NCI-H510A treated with DMSO at 0.1 percent for 48 hours (cell line): ENCODE data around the gene HSFY1.
"Not testable (repeated sequence)": the region's sequence is repeated elsewhere in the genome, so short reads cannot be mapped to it uniquely, and the experiment has no call there.

ENCODE experiments used
- DNase-seq: peaks from one replicate; lab custom pipeline; 2025; lab: John Stamatoyannopoulos, UW

Gene HSFY1

GRCh38 chrY:18546420-18546819 is at the start of gene HSFY1:
Gene HSFY1, plus strand, starts transcription at chrY:18546720. Its CDS starts 68 bp downstream, at chrY:18546788.
- not testable (repeated sequence) for DNase-seq

GRCh38 chrY:18504266-18504665 is 42.3 kb upstream of the HSFY1 start:
- not testable (repeated sequence) for DNase-seq

GRCh38 chrY:18530995-18531655 is 15.4 kb upstream of the HSFY1 start:
- DNase-seq, result not testable (repeated sequence)

GRCh38 chrY:18538952-18539351 is 7.6 kb upstream of the HSFY1 start:
- not testable (repeated sequence) for DNase-seq

- DNase-seq, result not testable (repeated sequence)
Observed at GRCh38 chrY:18553132-18553531, 6.6 kb downstream of the HSFY1 start.

GRCh38 chrY:18565915-18566314 is 19.4 kb downstream of the HSFY1 start:
- not testable (repeated sequence) for DNase-seq
